Measurements from ENCODE around the gene TMEM255B.
"Not testable (repeated sequence)": the region's sequence is repeated elsewhere in the genome, so short reads cannot be mapped to it uniquely, and the experiment has no call there.

Gene TMEM255B

GRCh38 chr13:113825841-113826240 lies 66.8 kb downstream of the TMEM255B start:
- H4K8ac ChIP-seq (ENCODE audit: low read depth, low read length) = no peak overlapping the region

GRCh38 chr13:113826446-113826845 lies 67.4 kb downstream of the TMEM255B start:
- H3K27ac ChIP-seq (ENCODE audit: low read depth, low read length); H3K4ac ChIP-seq (ENCODE audit: low read depth, low read length); H3K4me1 ChIP-seq (ENCODE audit: control insufficient read depth, low read depth, low read length); H4K5ac ChIP-seq (ENCODE audit: low read length); H3K56ac ChIP-seq (ENCODE audit: low read length); H3K4me3 ChIP-seq (ENCODE audit: low read length); H3K36me3 ChIP-seq (ENCODE audit: control insufficient read depth, insufficient read depth, low read length); H2BK15ac ChIP-seq (replicated peaks; ENCODE audit: low read depth); H4K8ac ChIP-seq (ENCODE audit: low read depth, low read length); H3K9ac ChIP-seq (ENCODE audit: low read length); H3K79me1 ChIP-seq (ENCODE audit: low read length); H3K18ac ChIP-seq (ENCODE audit: low read length); H2BK5ac ChIP-seq (ENCODE audit: low read length); H2BK120ac ChIP-seq (ENCODE audit: low read depth, low read length); H3K27me3 ChIP-seq (ENCODE audit: insufficient read depth, low read length, poor library complexity); H3K4me2 ChIP-seq (ENCODE audit: low read length); DNase-seq; H3K79me2 ChIP-seq (ENCODE audit: control insufficient read depth, insufficient read depth, low read length); H3K23ac ChIP-seq (ENCODE audit: low read length); H2AK5ac ChIP-seq (ENCODE audit: low read length): not testable (repeated sequence)
- WGBS (ENCODE audit: extremely low coverage, insufficient coverage, low lambda C conversion rate) = no CpG with 5 or more reads among the region's 35 CpGs

More at GRCh38 chr13:113825841-113826240, 66.8 kb downstream of the TMEM255B start:
- Histone ChIP-seq H3K4me2 (ENCODE audit: low read length) (no peak overlapping the region), H3K27ac (ENCODE audit: low read depth, low read length) (no peak overlapping the region), H3K4me1 (ENCODE audit: control insufficient read depth, low read depth, low read length) (no peaks in the 10 kb centered on the region), H3K56ac (ENCODE audit: low read length) (no peak overlapping the region), H4K5ac (ENCODE audit: low read length) (no peak overlapping the region), H3K79me2 (ENCODE audit: control insufficient read depth, insufficient read depth, low read length) (no peaks in the 10 kb centered on the region), H2AK5ac (ENCODE audit: low read length) (no peak overlapping the region), H3K79me1 (ENCODE audit: low read length) (no peaks in the 10 kb centered on the region), H2BK120ac (ENCODE audit: low read depth, low read length) (no peak overlapping the region), H2BK5ac (ENCODE audit: low read length) (no peak overlapping the region), H3K36me3 (ENCODE audit: control insufficient read depth, insufficient read depth, low read length) (no peaks in the 10 kb centered on the region), H3K23ac (ENCODE audit: low read length) (no peak overlapping the region), H3K4ac (ENCODE audit: low read depth, low read length) (no peak overlapping the region), H2BK15ac (replicated peaks; ENCODE audit: low read depth) (no peak overlapping the region), H3K18ac (ENCODE audit: low read length) (no peak overlapping the region), H3K4me3 (ENCODE audit: low read length) (no peak overlapping the region), H3K27me3 (ENCODE audit: insufficient read depth, low read length, poor library complexity) (no peaks in the 10 kb centered on the region), H3K9ac (ENCODE audit: low read length) (no peak overlapping the region)
- no peak for DNase-seq
- no CpG with 5 or more reads among the region's 16 CpGs for WGBS (ENCODE audit: extremely low coverage, insufficient coverage, low lambda C conversion rate)

DNA sequence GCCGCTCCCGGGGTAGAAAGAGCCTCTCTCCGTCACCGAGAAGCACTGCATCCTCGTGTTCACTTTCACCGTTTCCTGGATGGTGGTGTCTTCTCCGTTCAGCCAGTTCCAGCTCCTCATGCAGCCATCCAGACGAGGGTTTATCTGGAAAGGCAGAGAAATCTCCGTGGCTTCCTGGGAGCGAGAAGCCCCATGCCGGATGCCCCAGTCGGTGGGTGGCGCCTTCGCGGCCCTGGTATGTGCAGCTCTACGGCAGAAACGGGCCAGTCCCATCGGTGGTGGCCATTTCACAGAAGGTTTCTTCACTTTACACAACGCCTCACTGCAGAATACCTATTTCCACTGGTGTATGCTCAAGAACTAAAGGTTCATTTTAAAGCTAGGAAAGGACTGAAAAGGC lies 68.0 kb downstream of the TMEM255B start:
- DNase-seq = no peak
- no peaks in the 10 kb centered on the region for H3K79me2 ChIP-seq (ENCODE audit: control insufficient read depth, insufficient read depth, low read length)
- no peak overlapping the region for H2BK120ac ChIP-seq (ENCODE audit: low read depth, low read length)
- no peak overlapping the region for H3K23ac ChIP-seq (ENCODE audit: low read length)
- no CpG with 5 or more reads among the region's 19 CpGs for WGBS (ENCODE audit: extremely low coverage, insufficient coverage, low lambda C conversion rate)
- no peak overlapping the region for H4K5ac ChIP-seq (ENCODE audit: low read length)
- H2BK15ac ChIP-seq (replicated peaks; ENCODE audit: low read depth) = no peak overlapping the region
- H3K9ac ChIP-seq (ENCODE audit: low read length) = no peak overlapping the region
- no peaks in the 10 kb centered on the region for H3K79me1 ChIP-seq (ENCODE audit: low read length)
- no peaks in the 10 kb centered on the region for H3K27me3 ChIP-seq (ENCODE audit: insufficient read depth, low read length, poor library complexity)
- H3K56ac ChIP-seq (ENCODE audit: low read length) = no peak overlapping the region
- no peaks in the 10 kb centered on the region for H3K4me1 ChIP-seq (ENCODE audit: control insufficient read depth, low read depth, low read length)
- H3K27ac ChIP-seq (ENCODE audit: low read depth, low read length) = no peak overlapping the region
- H3K4ac ChIP-seq (ENCODE audit: low read depth, low read length) = no peak overlapping the region
- H3K4me2 ChIP-seq (ENCODE audit: low read length) = no peak overlapping the region
- H2AK5ac ChIP-seq (ENCODE audit: low read length) = no peak overlapping the region
- no peaks in the 10 kb centered on the region for H3K36me3 ChIP-seq (ENCODE audit: control insufficient read depth, insufficient read depth, low read length)
- no peak overlapping the region for H3K4me3 ChIP-seq (ENCODE audit: low read length)
- H4K8ac ChIP-seq (ENCODE audit: low read depth, low read length) = no peak overlapping the region
- H3K18ac ChIP-seq (ENCODE audit: low read length) = no peak overlapping the region
- H2BK5ac ChIP-seq (ENCODE audit: low read length) = no peak overlapping the region

DNA sequence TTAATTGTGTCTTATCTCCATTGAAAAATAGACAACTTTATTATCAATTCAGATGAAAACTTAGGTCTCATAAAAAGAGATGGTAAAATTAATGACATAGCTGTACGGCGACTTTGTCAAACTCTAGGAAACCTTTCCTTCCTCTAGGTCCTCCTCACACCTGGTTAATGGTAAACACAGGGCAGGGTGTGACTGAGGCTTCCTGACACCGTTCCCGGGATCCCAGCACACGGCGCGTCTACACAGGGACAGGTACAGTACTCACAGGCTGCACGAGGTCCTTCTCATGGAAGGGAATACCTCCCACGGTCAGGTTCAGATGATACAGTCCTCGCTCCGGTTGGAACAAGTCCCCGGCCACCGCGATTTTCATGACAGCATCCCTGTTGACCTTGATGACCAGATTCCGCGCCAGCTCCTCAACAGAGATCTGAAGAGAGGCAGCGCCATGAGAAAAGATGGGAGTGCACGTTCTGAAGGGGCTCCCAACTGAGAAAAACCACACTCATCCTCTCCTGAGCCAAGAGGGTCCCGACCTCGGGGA lies 69.3 kb downstream of the TMEM255B start:
- no peak overlapping the region for H2BK15ac ChIP-seq (replicated peaks; ENCODE audit: low read depth)
- no peaks in the 10 kb centered on the region for H3K4me1 ChIP-seq (ENCODE audit: control insufficient read depth, low read depth, low read length)
- no CpG with 5 or more reads among the region's 20 CpGs for WGBS (ENCODE audit: extremely low coverage, insufficient coverage, low lambda C conversion rate)
- H3K4me2 ChIP-seq (ENCODE audit: low read length) = no peak overlapping the region
- no peak overlapping the region for H4K8ac ChIP-seq (ENCODE audit: low read depth, low read length)
- H3K79me1 ChIP-seq (ENCODE audit: low read length) = no peaks in the 10 kb centered on the region
- H4K5ac ChIP-seq (ENCODE audit: low read length) = no peak overlapping the region
- H3K4me3 ChIP-seq (ENCODE audit: low read length) = no peak overlapping the region
- H2BK5ac ChIP-seq (ENCODE audit: low read length) = no peak overlapping the region
- H3K36me3 ChIP-seq (ENCODE audit: control insufficient read depth, insufficient read depth, low read length) = no peaks in the 10 kb centered on the region
- no peak overlapping the region for H3K23ac ChIP-seq (ENCODE audit: low read length)
- no peak overlapping the region for H3K18ac ChIP-seq (ENCODE audit: low read length)
- H3K9ac ChIP-seq (ENCODE audit: low read length) = no peak overlapping the region
- H3K79me2 ChIP-seq (ENCODE audit: control insufficient read depth, insufficient read depth, low read length) = no peaks in the 10 kb centered on the region
- no peak overlapping the region for H3K27ac ChIP-seq (ENCODE audit: low read depth, low read length)
- no peak overlapping the region for H3K4ac ChIP-seq (ENCODE audit: low read depth, low read length)
- H2BK120ac ChIP-seq (ENCODE audit: low read depth, low read length) = no peak overlapping the region
- DNase-seq = no peak
- H3K27me3 ChIP-seq (ENCODE audit: insufficient read depth, low read length, poor library complexity) = no peaks in the 10 kb centered on the region
- H2AK5ac ChIP-seq (ENCODE audit: low read length) = no peak overlapping the region
- H3K56ac ChIP-seq (ENCODE audit: low read length) = no peak overlapping the region

GRCh38 chr13:113830426-113830950 lies 71.5 kb downstream of the TMEM255B start:
- H4K8ac ChIP-seq (ENCODE audit: low read depth, low read length); H3K36me3 ChIP-seq (ENCODE audit: control insufficient read depth, insufficient read depth, low read length); H3K79me1 ChIP-seq (ENCODE audit: low read length); H4K5ac ChIP-seq (ENCODE audit: low read length); H2BK15ac ChIP-seq (replicated peaks; ENCODE audit: low read depth); H3K18ac ChIP-seq (ENCODE audit: low read length); DNase-seq; H3K27me3 ChIP-seq (ENCODE audit: insufficient read depth, low read length, poor library complexity); H3K9ac ChIP-seq (ENCODE audit: low read length); H2BK120ac ChIP-seq (ENCODE audit: low read depth, low read length); H3K56ac ChIP-seq (ENCODE audit: low read length); H2BK5ac ChIP-seq (ENCODE audit: low read length); H3K4me1 ChIP-seq (ENCODE audit: control insufficient read depth, low read depth, low read length); H3K27ac ChIP-seq (ENCODE audit: low read depth, low read length); H2AK5ac ChIP-seq (ENCODE audit: low read length); H3K4ac ChIP-seq (ENCODE audit: low read depth, low read length); H3K23ac ChIP-seq (ENCODE audit: low read length); H3K79me2 ChIP-seq (ENCODE audit: control insufficient read depth, insufficient read depth, low read length); H3K4me2 ChIP-seq (ENCODE audit: low read length); H3K4me3 ChIP-seq (ENCODE audit: low read length): not testable (repeated sequence)
- WGBS (ENCODE audit: extremely low coverage, insufficient coverage, low lambda C conversion rate) = no CpG with 5 or more reads among the region's 22 CpGs

DNA sequence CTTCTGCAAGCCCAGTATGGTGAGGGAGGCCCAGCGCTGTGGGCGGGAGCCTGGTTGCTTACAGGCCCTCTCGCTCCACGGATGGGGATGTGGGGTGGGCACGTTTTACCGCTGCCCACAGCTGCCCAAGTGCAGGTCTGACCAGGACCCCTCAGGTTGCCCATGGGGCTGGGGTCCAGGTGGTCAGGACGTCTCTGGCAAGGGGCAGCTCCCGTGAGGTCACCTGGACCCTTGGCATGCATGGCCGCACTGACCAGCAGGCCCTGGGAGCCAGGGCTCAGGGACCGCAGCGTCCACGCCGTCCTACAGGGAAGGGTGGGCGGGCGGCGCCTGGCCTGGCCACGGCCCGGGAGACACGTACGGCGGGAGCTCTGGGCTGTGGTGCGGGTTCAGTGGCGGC lies 72.0 kb downstream of the TMEM255B start:
- no peak overlapping the region for H3K56ac ChIP-seq (ENCODE audit: low read length)
- no CpG with 5 or more reads among the region's 23 CpGs for WGBS (ENCODE audit: extremely low coverage, insufficient coverage, low lambda C conversion rate)
- no peak overlapping the region for H3K4me2 ChIP-seq (ENCODE audit: low read length)
- H3K4me1 ChIP-seq (ENCODE audit: control insufficient read depth, low read depth, low read length) = no peaks in the 10 kb centered on the region
- no peak overlapping the region for H3K27ac ChIP-seq (ENCODE audit: low read depth, low read length)
- no peak overlapping the region for H2AK5ac ChIP-seq (ENCODE audit: low read length)
- H3K4me3 ChIP-seq (ENCODE audit: low read length) = no peak overlapping the region
- H4K8ac ChIP-seq (ENCODE audit: low read depth, low read length) = no peak overlapping the region
- H4K5ac ChIP-seq (ENCODE audit: low read length) = no peak overlapping the region
- H3K18ac ChIP-seq (ENCODE audit: low read length) = no peak overlapping the region
- no peak overlapping the region for H2BK15ac ChIP-seq (replicated peaks; ENCODE audit: low read depth)
- H3K4ac ChIP-seq (ENCODE audit: low read depth, low read length) = no peak overlapping the region
- H2BK5ac ChIP-seq (ENCODE audit: low read length) = no peak overlapping the region
- H3K79me2 ChIP-seq (ENCODE audit: control insufficient read depth, insufficient read depth, low read length) = no peaks in the 10 kb centered on the region
- no peaks in the 10 kb centered on the region for H3K36me3 ChIP-seq (ENCODE audit: control insufficient read depth, insufficient read depth, low read length)
- H2BK120ac ChIP-seq (ENCODE audit: low read depth, low read length) = no peak overlapping the region
- no peaks in the 10 kb centered on the region for H3K27me3 ChIP-seq (ENCODE audit: insufficient read depth, low read length, poor library complexity)
- no peak overlapping the region for H3K23ac ChIP-seq (ENCODE audit: low read length)
- H3K79me1 ChIP-seq (ENCODE audit: low read length) = no peaks in the 10 kb centered on the region
- DNase-seq = no peak
- H3K9ac ChIP-seq (ENCODE audit: low read length) = no peak overlapping the region
